WI38 (cell line): Measurements from ENCODE around the gene MAP1S.

Experiments used
- H3K4me3 ChIP-seq: 2 replicates; pipeline ENCODE4 v1.5.1; 2011; ENCODE audit warnings: low read depth, mild to moderate bottlenecking, control low read depth, low read length
- CTCF ChIP-seq: IDR thresholded peaks from 2 replicates; pipeline ENCODE4 v1.5.1; 2012; ENCODE audit warnings: low read depth, mild to moderate bottlenecking, control low read depth, low read length

Gene MAP1S

GRCh38 chr19:17741456-17741855 is 22.2 kb downstream of the MAP1S start:
- no peak for TF ChIP-seq CTCF
- H3K4me3 ChIP-seq, result no peak overlapping the region

GRCh38 chr19:17743874-17744580 is 24.7 kb downstream of the MAP1S start:
- no peak overlapping the region for H3K4me3 ChIP-seq
- TF ChIP-seq CTCF, result no peak

GRCh38 chr19:17747205-17748098 is 28.2 kb downstream of the MAP1S start:
- no peak for TF ChIP-seq CTCF

GRCh38 chr19:17748884-17749638 is 29.8 kb downstream of the MAP1S start:
- TF ChIP-seq CTCF, result no peak
- no peak overlapping the region for H3K4me3 ChIP-seq

More at GRCh38 chr19:17747205-17748098, 28.2 kb downstream of the MAP1S start:
- H3K4me3 ChIP-seq, result peak overlapping the region; percentile 48

- no peak for TF ChIP-seq CTCF
- no peak overlapping the region for H3K4me3 ChIP-seq
These were observed 30.6 kb downstream of the MAP1S start for GRCh38 chr19:17749912-17750317.

- no peak within 1 kb of the TSS for H3K4me3 ChIP-seq
- TF ChIP-seq CTCF, result no peak
These were observed 32.0 kb downstream of the MAP1S start, which contains the start of gene FCHO1 for GRCh38 chr19:17751103-17751911. FCHO1 (plus strand) TSS chr19:17751477; CDS start chr19:17755165, 3,688 bp downstream.
